ENCODE measurements around the gene SFN. TPM values are rescaled to one million over a fixed set of nuclear protein-coding genes. Genes with fewer than 3 reads are reported as not detected.

Gene SFN
- total and polyA plus RNA-seq, 2 of the 13 experiments (the other 11 are each of a cell fraction or from before 2014, with no cell fraction given), result 4.3 to 5.6 TPM

GRCh38 chr1:26889551-26890466 lies 26.9 kb downstream of the SFN start, which contains the start of gene GPN2 (continued):
- TF ChIP-seq HINFP (CRISPR knock-in tag; IDR thresholded peaks at IDR 0.05; ENCODE audit: low read depth) (0 out of 2 replicates have a peak, but pooled peaks have one; percentile 65), RBM22 (optimal IDR thresholded peaks at IDR 0.05; ENCODE audit: low read length) (peak; percentile 96), GABPB1 (CRISPR knock-in tag; IDR thresholded peaks at IDR 0.05) (peak; percentile 96), KDM5B (CRISPR knock-in tag; IDR thresholded peaks at IDR 0.05; ENCODE audit: borderline replicate concordance) (peak; percentile 94), ZNF496 (CRISPR knock-in tag; IDR thresholded peaks at IDR 0.05; ENCODE audit: insufficient replicate concordance) (no peak), ATF1 (CRISPR knock-in tag; IDR thresholded peaks at IDR 0.05) (peak; percentile 36; the same call in 1 of the 2 replicates), ATF3 (CRISPR knock-in tag; IDR thresholded peaks at IDR 0.05) (0 out of 2 replicates have a peak, but pooled peaks have one; percentile 40), ZNF678 (CRISPR knock-in tag; IDR thresholded peaks at IDR 0.05) (0 out of 2 replicates have a peak, but pooled peaks have one; percentile 65), POLR2AphosphoS5 (IDR thresholded peaks at IDR 0.05; ENCODE audit: low read depth, low read length) (peak; percentile 97), ZNF337 (CRISPR knock-in tag; IDR thresholded peaks at IDR 0.05; ENCODE audit: borderline replicate concordance, low read depth) (no peak), CC2D1A (CRISPR knock-in tag; IDR thresholded peaks at IDR 0.05) (0 out of 2 replicates have a peak, but pooled peaks have one; percentile 50), ZNF256 (CRISPR knock-in tag; conservative IDR thresholded peaks at IDR 0.05) (peak; percentile 79; the same call in 1 of the 2 replicates), ZFX (CRISPR knock-in tag; IDR thresholded peaks at IDR 0.05; ENCODE audit: low read depth) (peak; percentile 98), NAIF1 (CRISPR knock-in tag; IDR thresholded peaks at IDR 0.05; ENCODE audit: borderline replicate concordance) (peak; percentile 35; the same call in 1 of the 2 replicates), ZNF570 (CRISPR knock-in tag; IDR thresholded peaks at IDR 0.05; ENCODE audit: borderline replicate concordance) (no peak), GMEB1 (CRISPR knock-in tag; IDR thresholded peaks at IDR 0.05; ENCODE audit: borderline replicate concordance) (peak; percentile 93), JUN (CRISPR knock-in tag; IDR thresholded peaks at IDR 0.05) (peak; percentile 43; the same call in 1 of the 2 replicates), ZNF782 (CRISPR knock-in tag; IDR thresholded peaks at IDR 0.05; ENCODE audit: borderline replicate concordance) (peak; percentile 97; the same call in 1 of the 2 replicates), KLF16 (CRISPR knock-in tag; IDR thresholded peaks at IDR 0.05) (peak in 1 of 2 experiments; percentile 59; a peak in 2 of 4 replicates)
- TF ChIP-seq, protein P1, sequence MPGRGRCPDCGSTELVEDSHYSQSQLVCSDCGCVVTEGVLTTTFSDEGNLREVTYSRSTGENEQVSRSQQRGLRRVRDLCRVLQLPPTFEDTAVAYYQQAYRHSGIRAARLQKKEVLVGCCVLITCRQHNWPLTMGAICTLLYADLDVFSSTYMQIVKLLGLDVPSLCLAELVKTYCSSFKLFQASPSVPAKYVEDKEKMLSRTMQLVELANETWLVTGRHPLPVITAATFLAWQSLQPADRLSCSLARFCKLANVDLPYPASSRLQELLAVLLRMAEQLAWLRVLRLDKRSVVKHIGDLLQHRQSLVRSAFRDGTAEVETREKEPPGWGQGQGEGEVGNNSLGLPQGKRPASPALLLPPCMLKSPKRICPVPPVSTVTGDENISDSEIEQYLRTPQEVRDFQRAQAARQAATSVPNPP (CRISPR knock-in tag; IDR thresholded peaks at IDR 0.05), result peak; percentile 81; the same call in 1 of the 2 replicates

Measured in HepG2 (cell line).